SKM-1 treated with dmso at 0.1 percent for 144 hours (cell line): ENCODE measurements around the gene ELAPOR2.
"Not testable (repeated sequence)": the region's sequence is repeated elsewhere in the genome, so short reads cannot be mapped to it uniquely, and the experiment has no call there.

Experiments
- DNase-seq: peaks from one replicate; lab custom pipeline; 2025; ENCODE audit not compliant: unreplicated experiment; lab: John Stamatoyannopoulos, UW

Gene ELAPOR2, protein sequence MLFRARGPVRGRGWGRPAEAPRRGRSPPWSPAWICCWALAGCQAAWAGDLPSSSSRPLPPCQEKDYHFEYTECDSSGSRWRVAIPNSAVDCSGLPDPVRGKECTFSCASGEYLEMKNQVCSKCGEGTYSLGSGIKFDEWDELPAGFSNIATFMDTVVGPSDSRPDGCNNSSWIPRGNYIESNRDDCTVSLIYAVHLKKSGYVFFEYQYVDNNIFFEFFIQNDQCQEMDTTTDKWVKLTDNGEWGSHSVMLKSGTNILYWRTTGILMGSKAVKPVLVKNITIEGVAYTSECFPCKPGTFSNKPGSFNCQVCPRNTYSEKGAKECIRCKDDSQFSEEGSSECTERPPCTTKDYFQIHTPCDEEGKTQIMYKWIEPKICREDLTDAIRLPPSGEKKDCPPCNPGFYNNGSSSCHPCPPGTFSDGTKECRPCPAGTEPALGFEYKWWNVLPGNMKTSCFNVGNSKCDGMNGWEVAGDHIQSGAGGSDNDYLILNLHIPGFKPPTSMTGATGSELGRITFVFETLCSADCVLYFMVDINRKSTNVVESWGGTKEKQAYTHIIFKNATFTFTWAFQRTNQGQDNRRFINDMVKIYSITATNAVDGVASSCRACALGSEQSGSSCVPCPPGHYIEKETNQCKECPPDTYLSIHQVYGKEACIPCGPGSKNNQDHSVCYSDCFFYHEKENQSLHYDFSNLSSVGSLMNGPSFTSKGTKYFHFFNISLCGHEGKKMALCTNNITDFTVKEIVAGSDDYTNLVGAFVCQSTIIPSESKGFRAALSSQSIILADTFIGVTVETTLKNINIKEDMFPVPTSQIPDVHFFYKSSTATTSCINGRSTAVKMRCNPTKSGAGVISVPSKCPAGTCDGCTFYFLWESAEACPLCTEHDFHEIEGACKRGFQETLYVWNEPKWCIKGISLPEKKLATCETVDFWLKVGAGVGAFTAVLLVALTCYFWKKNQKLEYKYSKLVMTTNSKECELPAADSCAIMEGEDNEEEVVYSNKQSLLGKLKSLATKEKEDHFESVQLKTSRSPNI

DNA sequence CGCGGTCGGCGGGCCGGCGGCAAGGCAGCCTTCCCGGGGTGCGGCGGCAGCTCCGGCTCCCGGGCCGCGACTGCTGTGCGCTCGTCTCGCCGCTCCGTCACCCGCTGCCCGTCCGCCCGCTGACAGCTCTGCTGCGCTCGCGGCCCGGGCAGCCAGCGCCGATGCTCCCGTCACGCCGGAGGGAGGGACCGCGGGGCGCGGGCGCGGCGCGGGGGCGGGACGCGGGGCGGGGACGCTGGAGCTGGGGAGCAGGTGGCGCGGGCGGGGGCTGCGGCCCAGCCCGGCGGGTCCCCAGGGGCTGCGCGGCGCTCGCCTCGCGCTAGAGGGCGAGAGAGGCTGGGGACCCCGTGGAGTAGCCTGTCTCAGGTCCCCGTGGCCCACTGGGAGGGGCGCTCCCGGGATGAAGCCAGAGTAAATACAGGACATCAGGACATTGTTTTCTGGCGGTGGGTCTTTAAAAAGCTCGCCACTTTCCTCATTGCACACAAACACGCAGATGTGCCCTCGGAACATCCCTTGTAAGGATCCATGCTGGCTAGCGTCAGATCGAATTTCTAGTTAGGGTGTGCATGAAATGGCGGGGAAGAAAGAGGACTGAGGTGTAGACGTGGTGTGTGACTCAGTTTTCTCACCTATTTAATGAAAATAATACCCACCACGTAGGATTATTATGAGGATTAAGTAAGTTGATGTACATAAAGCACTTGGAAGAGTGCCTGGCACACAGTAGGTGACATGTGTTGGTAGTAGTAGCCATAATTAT lies at the start of gene ELAPOR2:
Gene ELAPOR2, minus strand, starts transcription at position 130 of the 763 bp plus-strand sequence. CDS start 141 bp downstream, outside the sequence.
- DNase-seq: peak; percentile 62

GRCh38 chr7:87107949-87108776 lies 48.7 kb upstream of the ELAPOR2 start:
- DNase-seq: no peak

- no peak for DNase-seq
These were observed 47.6 kb upstream of the ELAPOR2 start for GRCh38 chr7:87106974-87107612.

DNA sequence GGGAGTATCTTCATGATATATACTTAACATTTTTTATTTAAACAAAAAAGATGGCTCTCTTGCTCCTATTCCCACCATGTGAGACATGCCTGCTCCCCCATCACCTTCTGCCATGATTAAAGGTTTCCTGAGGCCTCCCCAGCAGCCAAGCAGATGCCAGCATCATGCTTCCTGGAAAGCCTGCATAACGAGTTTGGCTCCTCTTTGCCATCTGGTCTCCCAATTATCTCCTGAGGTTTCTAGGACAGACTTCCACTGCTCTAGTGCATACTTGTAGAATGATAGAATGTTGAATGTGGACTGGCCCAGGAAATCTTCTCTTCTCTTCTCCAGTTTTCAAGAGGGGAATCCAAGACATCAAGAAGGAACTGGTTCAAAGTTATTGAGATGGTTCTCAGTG lies 45.9 kb upstream of the ELAPOR2 start:
- no peak for DNase-seq

GRCh38 chr7:87100326-87100725 lies 40.9 kb upstream of the ELAPOR2 start:
- no peak for DNase-seq

GRCh38 chr7:87097375-87097774 lies 37.9 kb upstream of the ELAPOR2 start:
- DNase-seq: not testable (repeated sequence)

DNA sequence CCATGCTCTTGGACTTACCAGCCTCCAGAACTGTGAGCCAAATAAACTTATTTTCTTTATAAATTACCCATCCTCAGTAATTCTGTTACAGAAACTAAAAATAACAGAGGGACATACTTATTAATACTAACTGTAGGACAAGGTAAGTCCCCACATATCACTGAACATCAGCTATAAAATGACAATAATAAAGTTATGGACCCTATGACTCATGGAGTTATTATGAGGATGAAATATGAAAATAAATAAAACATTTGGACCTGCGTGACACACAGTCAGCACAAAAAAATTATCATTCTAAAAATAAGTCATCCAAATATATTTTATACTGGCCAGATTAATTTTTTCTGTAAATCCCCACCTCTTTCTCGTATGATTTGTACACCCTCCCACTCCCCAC lies 34.9 kb upstream of the ELAPOR2 start:
- no peak for DNase-seq

GRCh38 chr7:87092568-87093091 lies 33.2 kb upstream of the ELAPOR2 start:
- DNase-seq: no peak

- no peak for DNase-seq
These were observed 32.1 kb upstream of the ELAPOR2 start for GRCh38 chr7:87091487-87092066.

GRCh38 chr7:87083865-87084519 lies 24.5 kb upstream of the ELAPOR2 start:
- no peak for DNase-seq

GRCh38 chr7:87082675-87083074 lies 23.2 kb upstream of the ELAPOR2 start:
- no peak for DNase-seq

DNA sequence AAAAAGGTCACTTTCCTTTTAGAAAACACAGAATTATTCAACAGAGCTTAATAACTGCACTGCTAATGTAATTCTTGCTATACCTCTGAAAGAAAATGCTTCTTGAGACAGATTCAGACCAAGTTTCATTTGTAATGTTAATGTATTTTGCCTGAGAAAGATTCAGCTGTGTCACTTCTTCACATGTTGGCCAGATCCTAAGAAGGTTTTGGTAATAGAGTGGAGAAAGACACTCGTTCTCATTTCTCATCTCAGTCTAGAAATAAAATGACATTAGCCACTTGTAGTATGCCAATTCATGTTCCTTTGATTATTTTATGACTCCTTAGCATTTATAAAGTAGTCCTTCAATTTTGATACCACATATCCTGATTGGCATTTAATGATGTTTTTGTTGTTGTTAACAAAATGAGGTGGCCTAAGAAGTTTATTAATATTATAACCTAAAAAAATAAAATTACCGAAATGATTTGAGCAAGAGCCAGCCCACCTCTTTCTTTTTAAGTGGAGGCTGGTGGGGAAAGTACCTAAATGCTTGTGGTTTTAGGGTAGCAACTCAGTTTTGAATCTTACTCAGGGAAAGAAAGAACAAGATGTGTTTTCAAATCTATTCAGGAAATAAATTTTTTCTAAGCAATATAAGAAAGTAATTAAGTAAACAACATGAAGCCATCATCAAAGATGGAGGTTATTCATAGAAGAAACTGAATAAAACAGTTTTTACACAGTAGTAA lies 16.4 kb upstream of the ELAPOR2 start:
- no peak for DNase-seq

- DNase-seq: no peak
These were observed 8.3 kb upstream of the ELAPOR2 start for GRCh38 chr7:87067788-87068187.

- DNase-seq: no peak
These were observed 759 bp upstream of the ELAPOR2 start for GRCh38 chr7:87060288-87060537.

DNA sequence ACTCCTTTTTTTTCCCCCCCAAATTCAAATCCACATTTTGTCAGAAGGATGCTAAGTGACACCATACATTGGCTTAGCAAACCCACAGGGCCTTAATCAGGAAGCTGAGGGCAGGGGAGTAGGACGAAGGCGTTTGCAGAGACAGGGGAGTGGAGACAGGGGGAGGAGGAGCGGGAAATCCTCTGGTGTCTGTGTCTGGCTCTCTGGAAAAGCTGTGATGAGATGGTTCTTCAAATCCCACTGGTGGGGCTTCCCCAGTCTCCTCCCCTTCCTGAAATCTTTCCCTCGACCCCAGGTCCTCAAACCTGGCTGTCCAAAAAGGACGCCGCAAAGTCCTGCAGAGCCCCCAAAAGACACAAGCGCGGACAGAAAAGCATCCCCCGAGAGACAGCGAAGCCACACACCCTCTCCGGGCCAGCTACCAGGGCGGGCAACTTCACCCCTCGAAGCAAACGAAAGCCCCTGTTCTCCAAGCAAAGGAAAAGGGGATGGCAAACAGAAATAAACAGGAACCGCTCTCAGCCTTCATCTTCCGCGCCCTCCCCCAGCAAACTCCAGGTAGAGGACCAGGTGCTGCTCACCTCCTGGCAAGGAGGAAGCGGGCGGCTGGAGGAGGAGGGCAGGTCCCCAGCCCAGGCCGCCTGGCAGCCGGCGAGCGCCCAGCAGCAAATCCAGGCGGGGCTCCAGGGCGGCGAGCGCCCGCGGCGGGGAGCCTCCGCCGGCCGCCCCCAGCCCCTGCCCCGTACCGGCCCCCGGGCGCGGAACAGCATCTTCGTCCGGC lies 520 bp downstream of the ELAPOR2 start:
- peak; percentile 18 for DNase-seq

DNA sequence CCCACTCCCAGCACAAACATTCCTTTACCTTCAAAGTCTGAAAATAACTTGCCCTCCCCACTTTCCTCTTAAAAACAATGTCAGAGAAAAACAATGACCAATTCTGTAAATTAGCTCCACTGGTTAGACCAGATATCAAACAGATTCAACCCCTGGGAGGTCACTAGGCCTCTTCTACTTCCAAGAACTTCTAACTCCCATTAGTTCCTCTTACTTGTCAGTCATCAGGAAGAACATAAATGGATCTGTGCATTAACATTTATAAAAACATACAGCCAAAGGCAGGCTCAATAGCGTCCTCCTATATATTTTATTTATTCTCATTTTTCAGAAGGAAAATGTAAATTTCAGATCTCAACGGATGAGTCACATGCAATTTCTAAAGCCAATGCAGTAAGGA lies 2.2 kb downstream of the ELAPOR2 start:
- DNase-seq: no peak

DNA sequence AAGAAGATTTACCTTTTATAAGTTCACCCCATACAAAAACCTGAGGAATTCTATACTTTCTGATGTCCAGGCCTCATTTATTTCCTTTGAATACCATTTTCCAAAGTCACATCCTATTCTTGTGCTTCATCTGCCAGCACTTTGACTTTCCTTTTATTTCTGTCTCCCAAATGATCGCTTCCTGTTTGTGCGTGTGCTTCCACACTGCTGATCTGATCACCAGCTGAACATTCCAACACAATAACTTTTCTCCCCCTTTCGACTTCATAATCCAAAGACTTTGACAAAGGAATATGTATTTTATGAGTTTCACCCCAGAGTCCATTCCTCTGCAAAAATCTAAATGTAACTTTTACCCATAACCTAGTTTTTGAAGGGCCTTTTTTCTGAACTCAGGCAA lies 3.1 kb downstream of the ELAPOR2 start:
- DNase-seq: no peak
